ENCODE measurements around the gene CACNA2D1.

CACNA2D1 gene

GRCh38 chr7:82289152-82289535 is 154.4 kb downstream of the CACNA2D1 start:
- Histone ChIP-seq H3K27me3 (replicated peaks) (no peaks in the 10 kb centered on the region), H3K4me3 (ENCODE audit: low read depth, low read length) (no peak overlapping the region), H3K27ac (no peak overlapping the region), H3K36me3 (replicated peaks) (no peaks in the 10 kb centered on the region)
- no peak for DNase-seq
- no peak for TF ChIP-seq CTCF (IDR thresholded peaks at IDR 0.05; ENCODE audit: low read depth, low read length, missing control alignments)
- in situ Hi-C loops (cut with HindIII; ENCODE audit: low pct_ligation_motif_present, low sequenced_read_pairs), result no loop called here

- TF ChIP-seq CTCF (IDR thresholded peaks at IDR 0.05; ENCODE audit: low read depth, low read length, missing control alignments), result no peak
These were observed 156.8 kb downstream of the CACNA2D1 start for GRCh38 chr7:82286798-82287140.

GRCh38 chr7:82286096-82286797 is 157.3 kb downstream of the CACNA2D1 start:
- no peak for DNase-seq
- TF ChIP-seq CTCF (IDR thresholded peaks at IDR 0.05; ENCODE audit: low read depth, low read length, missing control alignments), result no peak
- Histone ChIP-seq H3K27me3 (replicated peaks) (no peaks in the 10 kb centered on the region), H3K27ac (no peak overlapping the region), H3K4me3 (ENCODE audit: low read depth, low read length) (no peak overlapping the region), H3K36me3 (replicated peaks) (no peaks in the 10 kb centered on the region)
- in situ Hi-C loops (cut with HindIII; ENCODE audit: low pct_ligation_motif_present, low sequenced_read_pairs), result no loop called here

More at GRCh38 chr7:82286798-82287140, 156.8 kb downstream of the CACNA2D1 start:
- Histone ChIP-seq H3K36me3 (replicated peaks) (no peaks in the 10 kb centered on the region), H3K27ac (no peak overlapping the region), H3K4me3 (ENCODE audit: low read depth, low read length) (no peak overlapping the region), H3K27me3 (replicated peaks) (no peaks in the 10 kb centered on the region)
- DNase-seq, result no peak
- in situ Hi-C loops (cut with HindIII; ENCODE audit: low pct_ligation_motif_present, low sequenced_read_pairs), result no loop called here

GRCh38 chr7:82284936-82285519 is 158.5 kb downstream of the CACNA2D1 start:
- DNase-seq, result no peak
- Histone ChIP-seq H3K4me3 (ENCODE audit: low read depth, low read length) (no peak overlapping the region), H3K36me3 (replicated peaks) (no peaks in the 10 kb centered on the region), H3K27me3 (replicated peaks) (no peaks in the 10 kb centered on the region), H3K27ac (no peak overlapping the region)
- in situ Hi-C loops (cut with HindIII; ENCODE audit: low pct_ligation_motif_present, low sequenced_read_pairs), result no loop called here
- no peak for TF ChIP-seq CTCF (IDR thresholded peaks at IDR 0.05; ENCODE audit: low read depth, low read length, missing control alignments)

GRCh38 chr7:82275342-82275741 is 168.2 kb downstream of the CACNA2D1 start:
- no peaks in the 10 kb centered on the region for H3K36me3 ChIP-seq (replicated peaks)
- in situ Hi-C loops (cut with HindIII; ENCODE audit: low pct_ligation_motif_present, low sequenced_read_pairs), result no loop called here
- no peak overlapping the region for H3K27ac ChIP-seq
- no peak for DNase-seq
- no peak for TF ChIP-seq CTCF (IDR thresholded peaks at IDR 0.05; ENCODE audit: low read depth, low read length, missing control alignments)
- H3K4me3 ChIP-seq (ENCODE audit: low read depth, low read length), result no peak overlapping the region
- no peaks in the 10 kb centered on the region for H3K27me3 ChIP-seq (replicated peaks)

GRCh38 chr7:82274681-82275080 is 168.9 kb downstream of the CACNA2D1 start:
- in situ Hi-C loops (cut with HindIII; ENCODE audit: low pct_ligation_motif_present, low sequenced_read_pairs), result no loop called here
- no peak for DNase-seq
- H3K36me3 ChIP-seq (replicated peaks), result no peaks in the 10 kb centered on the region
- no peak overlapping the region for H3K4me3 ChIP-seq (ENCODE audit: low read depth, low read length)
- H3K27ac ChIP-seq, result no peak overlapping the region
- no peak for TF ChIP-seq CTCF (IDR thresholded peaks at IDR 0.05; ENCODE audit: low read depth, low read length, missing control alignments)
- H3K27me3 ChIP-seq (replicated peaks), result no peaks in the 10 kb centered on the region
